HG02840 (cell line): Measurements from ENCODE around the gene ENO2.
"Not testable (repeated sequence)": the region's sequence is repeated elsewhere in the genome, so short reads cannot be mapped to it uniquely, and the experiment has no call there.

Source experiments
- ATAC-seq: cut with Tn5 transposase; IDR thresholded peaks from one replicate; pipeline ENCODE4 v1.9.1; 2021; ENCODE audit warnings: mild to moderate bottlenecking, moderate library complexity, moderate number of reproducible peaks; ENCODE audit not compliant: unreplicated experiment, low FRiP score

ENO2 gene

DNA sequence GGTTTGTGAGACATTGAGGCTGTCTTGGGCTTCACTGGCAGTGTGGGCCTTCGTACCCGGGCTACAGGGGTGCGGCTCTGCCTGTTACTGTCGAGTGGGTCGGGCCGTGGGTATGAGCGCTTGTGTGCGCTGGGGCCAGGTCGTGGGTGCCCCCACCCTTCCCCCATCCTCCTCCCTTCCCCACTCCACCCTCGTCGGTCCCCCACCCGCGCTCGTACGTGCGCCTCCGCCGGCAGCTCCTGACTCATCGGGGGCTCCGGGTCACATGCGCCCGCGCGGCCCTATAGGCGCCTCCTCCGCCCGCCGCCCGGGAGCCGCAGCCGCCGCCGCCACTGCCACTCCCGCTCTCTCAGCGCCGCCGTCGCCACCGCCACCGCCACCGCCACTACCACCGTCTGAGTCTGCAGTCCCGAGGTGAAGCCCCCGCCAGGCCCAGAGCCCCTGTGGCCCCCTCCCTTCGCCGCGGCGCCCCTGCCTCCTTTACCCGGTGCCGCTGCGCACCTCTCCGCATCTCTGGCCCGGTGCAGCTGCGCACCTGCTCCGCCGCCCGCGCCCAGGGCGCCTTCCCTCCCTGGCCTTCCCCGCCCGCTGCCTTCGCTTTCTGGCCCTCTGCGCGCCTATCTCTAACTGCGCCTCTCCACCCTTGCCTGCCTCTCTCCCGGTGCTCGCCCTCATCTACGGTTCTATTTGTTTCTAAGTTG, at the start of gene ENO2:
ENO2 (plus strand) TSS at position 335 of the 701 bp plus-strand sequence. CDS start 1,253 bp downstream, outside the sequence.
- peak; percentile 53 for ATAC-seq

DNA sequence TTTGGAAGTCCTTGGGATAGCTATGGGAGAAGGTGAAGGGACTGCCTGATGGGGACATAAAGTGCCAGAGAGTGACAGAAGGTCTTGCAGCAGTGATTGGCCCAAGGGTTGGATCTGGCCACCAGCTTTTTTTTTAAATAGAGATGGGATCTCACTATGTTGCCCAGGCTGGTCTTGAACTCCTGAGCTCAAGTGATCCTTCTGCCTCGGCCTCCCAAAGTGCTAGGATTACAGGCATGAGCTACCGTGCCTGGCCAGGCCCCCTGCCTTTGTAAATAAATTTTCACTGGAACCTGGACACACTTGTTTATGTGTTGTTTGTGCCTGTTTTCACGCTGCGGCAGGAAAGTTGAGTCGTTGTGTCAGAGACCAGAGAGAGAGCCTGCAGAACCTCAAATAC, 49.1 kb upstream of the ENO2 start:
- ATAC-seq: not testable (repeated sequence)

DNA sequence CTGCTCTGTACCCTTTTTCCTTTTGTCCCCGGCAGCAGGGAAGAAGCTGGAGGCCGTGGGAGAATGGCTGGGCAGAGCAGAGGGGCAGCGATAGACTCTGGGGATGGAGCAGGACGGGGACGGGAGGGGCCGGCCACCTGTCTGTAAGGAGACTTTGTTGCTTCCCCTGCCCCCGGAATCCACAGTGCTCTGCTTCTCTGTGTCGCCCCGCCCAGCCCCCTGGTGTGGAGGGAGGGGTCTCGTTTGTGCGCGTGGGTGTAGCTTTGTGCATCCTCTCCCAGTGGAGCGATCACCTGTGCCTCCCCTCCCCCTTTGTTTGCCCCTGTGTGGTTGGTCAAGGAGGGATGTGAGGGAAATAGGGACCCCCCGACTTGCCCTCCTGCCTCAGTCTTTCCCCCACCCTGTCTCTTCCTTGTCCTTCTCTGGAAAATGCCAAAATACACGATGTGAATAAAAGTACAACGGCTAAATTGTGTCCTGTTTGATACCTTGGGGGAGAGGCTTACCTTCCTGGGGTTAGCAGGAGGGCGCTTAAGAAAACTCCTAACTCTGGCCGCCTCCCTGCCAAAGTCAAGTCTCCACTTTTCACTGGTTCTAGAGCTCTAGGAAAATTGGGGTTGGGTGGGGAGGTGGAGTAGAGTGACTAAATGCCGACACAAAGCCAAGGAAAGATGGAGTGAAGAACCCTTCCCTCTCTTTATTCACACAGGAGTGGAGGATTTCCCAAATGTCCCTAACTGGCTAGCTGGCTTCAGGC, 48.0 kb upstream of the ENO2 start:
- no peak for ATAC-seq

DNA sequence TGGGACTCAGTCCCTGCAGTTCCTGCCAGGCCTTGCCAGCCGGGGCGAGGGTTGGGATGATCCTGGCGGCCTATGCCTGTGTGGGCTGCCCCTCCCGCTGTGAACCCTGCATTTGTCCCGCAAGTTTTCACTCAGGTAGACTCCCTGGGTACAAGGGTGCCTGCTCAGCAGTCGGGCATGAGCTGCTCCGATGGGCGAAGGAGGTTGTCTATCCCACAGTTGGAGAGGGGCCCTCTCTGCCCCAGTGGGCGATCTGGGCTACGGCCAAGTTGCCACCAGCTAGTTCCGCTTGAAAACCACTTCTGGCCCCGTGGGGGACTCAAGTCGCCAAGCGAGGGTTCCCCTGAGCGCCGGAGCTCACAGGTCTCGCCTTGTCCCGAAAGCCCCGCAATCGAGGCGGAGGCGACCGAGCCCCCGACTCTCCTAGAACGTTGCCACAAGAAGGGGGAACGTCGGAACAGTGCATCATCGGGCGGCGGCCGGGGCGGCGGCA, 47.4 kb upstream of the ENO2 start:
- ATAC-seq: peak; percentile 3

DNA sequence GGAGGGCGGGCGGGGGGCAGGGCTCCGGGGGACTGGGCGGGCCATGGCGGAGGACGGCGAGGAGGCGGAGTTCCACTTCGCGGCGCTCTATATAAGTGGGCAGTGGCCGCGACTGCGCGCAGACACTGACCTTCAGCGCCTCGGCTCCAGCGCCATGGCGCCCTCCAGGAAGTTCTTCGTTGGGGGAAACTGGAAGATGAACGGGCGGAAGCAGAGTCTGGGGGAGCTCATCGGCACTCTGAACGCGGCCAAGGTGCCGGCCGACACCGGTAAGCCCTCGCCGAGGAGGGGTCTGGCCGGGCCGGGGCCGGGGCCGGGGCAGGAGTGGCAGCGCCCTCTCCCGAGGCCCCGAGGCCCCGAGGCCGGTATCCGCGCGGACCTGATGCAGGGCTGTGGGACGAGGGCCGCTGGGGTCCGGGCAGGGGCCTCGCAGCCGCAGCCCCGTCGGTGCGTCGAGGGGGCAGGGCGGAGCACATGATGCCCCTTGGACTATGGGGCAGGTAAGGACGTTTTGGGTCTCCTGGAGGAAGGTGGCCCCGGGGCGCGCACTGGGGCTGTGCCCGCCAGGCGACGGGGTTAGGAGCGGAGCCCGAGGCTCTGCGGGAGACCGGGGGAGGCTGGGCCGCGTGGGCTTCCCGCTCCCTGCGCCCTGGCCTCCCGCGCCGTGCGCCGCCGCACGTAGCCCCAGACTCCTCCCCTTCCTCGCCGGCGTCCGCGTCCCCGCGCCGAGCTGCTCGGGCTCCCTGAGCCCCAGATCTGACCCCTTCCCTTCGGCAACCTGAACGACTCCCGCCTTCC, 46.8 kb upstream of the ENO2 start, which contains the start of gene TPI1:
TPI1 (plus strand) TSS at position 119 of the 798 bp plus-strand sequence; CDS start at position 155, 36 bp downstream.
- ATAC-seq: peak; percentile 62

DNA sequence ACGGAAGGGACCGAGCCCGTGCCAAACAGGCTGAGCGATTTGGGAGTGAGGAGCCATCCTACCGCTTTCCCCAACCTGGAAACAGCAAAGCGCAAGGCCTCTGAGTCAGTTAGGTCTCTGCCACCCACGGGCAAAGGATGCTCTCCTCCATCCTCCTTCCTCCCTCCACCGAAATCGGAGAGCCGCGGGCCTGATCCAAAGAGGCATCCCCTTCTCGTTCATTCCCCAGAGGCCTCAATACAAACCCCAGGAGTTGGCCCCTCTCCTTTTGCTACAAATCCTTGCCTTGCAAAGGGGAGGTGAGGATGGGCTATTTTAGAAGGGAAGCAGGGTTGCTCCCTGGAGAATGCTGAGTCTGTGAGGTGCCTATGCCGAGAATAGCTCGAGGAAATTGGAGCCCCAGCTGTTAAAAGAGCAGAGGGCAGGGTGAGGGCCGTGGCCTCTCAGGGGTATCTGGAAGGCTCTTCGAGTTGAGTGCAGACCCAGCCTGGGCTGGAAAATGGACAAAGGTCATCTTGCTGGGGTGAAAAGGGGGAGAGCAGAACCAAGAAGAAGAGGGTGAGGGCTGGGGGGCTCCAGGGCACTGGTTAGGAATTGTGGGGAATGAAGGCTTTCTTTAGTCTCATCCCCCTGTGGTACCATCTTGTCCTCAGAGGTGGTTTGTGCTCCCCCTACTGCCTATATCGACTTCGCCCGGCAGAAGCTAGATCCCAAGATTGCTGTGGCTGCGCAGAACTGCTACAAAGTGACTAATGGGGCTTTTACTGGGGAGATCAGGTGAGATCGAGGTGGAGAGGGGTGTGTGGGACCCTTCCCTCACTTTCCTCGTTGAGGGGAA, 46.0 kb upstream of the ENO2 start:
- no peak for ATAC-seq

DNA sequence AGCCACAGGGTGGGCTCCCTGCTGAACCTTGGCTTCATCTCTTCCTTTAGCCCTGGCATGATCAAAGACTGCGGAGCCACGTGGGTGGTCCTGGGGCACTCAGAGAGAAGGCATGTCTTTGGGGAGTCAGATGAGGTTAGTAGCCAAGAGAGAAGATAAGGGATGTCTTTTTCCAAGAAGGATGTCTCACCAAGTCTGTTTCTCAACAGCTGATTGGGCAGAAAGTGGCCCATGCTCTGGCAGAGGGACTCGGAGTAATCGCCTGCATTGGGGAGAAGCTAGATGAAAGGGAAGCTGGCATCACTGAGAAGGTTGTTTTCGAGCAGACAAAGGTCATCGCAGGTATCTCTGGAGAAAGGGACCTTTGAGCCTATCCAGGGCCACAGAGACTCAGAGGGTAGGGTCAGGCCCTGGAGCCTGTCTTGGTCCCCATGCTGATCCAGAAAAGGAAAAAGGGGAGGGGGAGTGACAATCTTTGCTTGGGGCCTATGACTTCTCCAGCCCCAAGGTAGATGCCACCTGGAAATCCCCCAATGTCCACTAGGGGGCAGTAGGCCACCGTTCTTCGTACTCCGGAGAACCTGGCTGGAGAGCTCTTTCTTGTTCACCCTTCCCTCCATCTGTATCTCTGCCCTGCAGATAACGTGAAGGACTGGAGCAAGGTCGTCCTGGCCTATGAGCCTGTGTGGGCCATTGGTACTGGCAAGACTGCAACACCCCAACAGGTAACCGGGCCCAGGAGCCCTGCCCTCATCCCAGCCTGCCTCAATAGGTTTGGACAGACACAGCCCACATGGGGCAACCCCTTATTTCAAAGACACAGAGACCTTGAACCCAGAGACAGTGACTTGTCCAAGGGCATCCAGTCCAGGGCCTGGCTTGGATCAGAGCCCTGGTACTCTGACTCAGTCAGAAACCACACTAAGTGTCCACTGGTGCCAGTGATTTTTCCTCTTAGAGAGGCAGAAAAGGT, 45.0 kb upstream of the ENO2 start:
- no peak for ATAC-seq

DNA sequence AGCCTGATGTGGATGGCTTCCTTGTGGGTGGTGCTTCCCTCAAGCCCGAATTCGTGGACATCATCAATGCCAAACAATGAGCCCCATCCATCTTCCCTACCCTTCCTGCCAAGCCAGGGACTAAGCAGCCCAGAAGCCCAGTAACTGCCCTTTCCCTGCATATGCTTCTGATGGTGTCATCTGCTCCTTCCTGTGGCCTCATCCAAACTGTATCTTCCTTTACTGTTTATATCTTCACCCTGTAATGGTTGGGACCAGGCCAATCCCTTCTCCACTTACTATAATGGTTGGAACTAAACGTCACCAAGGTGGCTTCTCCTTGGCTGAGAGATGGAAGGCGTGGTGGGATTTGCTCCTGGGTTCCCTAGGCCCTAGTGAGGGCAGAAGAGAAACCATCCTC, 44.1 kb upstream of the ENO2 start:
- not testable (repeated sequence) for ATAC-seq

DNA sequence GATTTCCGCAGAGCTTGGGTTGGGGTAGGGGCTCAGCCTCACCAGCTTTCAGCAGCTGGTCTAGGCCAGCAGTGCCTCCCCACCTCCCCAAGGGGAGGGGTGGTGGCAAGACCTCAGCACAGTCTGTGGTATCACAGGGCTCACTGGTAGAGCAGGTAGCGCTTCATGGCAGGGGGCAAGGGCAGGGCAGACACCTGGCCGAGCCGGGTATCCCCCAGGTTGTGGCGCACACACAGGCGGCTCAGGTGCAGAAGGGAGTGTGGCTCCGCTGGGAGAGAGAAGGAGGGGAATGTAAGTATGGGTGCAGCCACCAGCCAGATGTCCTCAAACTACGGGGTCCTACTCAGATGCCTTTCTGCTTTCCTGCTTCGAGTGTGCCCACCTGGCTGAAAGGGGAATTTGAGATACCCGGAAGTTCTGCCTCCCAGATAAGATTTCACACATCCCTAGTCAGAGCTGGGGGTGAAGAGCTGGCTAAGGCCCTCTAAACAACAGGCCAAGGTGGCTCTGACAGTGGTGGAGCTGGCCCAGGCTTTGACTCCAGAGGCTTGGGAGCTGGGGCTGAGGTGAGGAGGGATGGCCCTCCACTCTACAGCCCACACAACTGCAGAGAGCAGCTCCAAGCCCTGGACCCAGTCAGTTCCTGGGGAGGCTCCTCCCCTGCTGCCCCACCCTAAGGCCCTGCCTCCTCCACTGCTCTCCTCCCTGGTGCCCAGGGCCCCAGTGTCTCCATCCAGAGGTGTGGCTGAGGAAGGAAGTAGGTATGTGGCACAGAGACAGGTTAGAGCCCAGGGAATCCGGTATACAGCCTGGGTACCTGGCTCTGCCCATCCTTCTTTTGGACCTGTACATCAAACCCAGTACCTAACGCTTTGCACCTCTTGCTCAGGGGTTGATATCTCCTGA, 43.1 kb upstream of the ENO2 start:
- no peak for ATAC-seq

DNA sequence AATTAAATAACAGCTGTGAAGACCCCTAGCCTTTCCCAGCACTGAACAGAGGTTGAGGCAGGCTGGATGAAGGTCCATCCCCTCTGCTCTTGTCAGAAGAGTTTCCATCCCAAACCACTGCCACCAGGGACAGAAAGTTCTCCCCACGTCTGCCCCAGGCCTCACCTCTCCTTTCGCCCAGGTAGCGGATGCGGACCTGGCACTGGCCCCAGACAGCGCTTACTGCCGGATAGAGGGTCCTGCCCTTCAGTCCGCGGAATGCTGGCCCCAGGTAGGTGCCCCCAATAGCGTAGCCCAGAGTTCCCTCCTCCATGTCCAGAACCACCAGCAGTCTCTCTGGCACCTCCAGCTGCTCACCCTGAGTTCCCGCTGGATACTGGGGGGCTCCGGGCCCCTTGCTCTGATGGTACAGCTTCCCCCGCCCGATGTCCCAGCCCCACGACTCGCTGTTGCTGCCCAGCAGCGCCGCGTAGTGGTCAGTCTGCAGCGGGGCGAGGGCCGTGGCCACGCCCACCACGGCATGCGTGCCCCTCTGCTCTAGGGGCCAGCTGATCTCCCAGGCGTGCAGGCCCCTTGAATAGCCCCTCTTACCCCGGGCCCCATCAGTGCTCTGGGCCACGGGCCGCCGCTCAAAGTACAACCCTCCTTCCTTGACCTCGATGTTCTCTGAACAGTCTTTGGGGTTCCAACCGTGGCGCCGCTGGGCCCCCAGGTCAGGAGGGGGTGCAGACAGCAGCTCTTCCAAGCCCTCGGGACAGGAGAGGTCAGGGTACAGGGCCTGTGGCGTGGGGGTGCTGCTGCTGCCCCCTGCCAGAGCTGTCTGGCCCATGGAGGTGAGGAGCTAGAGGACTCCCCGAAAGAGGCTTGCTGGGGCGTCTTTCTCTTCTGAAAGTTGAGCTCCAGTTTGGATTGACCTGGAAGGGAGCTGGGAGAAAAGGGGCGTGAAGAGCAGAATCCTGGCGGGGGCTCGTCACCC, 42.0 kb upstream of the ENO2 start:
- ATAC-seq: no peak

DNA sequence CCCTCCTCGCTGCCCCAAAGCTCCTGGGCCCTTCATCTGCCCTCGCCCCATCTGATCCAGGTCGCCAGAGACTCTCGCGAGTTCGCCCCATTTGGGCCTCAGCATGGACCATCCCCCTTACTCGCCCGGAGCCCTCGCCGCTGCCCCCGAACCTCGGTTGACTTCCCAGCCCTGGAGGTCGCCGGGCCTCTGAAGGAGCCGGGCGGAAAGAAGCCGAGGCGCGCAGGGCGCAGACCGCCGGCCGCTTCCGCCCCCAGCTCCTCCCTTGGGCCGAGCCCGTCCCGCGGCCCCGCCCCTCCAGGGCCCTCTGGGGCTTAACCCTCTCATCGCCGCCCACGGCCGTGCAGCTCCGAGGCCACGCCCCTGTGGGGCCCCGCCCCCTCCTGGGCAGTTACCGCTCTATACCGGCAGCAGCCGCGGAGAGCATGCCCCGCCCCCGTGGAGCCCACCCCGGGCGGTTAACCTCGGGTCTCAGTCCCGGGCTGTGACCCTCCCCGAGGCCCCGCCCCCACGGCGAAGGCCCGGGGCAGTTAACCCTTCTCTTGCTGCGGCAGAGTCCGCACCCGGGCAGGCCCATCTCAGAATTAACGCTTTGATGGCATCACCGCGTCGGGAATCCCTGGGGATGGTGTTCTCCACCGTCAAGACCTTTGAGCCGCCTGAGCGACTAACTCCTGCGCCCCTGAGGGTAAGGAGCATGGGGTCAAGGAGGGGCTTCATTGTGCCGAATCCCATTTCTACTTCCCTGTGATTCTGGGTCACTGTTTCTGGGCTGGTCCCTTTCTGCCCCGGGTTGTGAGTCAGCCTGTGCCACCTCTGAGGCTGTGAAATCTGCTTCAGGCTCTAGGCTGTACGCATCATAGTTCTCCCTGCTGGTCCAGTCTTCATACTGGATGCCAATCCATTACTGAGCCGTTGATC, 41.0 kb upstream of the ENO2 start, which contains the start of gene SPSB2:
SPSB2 (minus strand) TSS at position 210 of the 921 bp plus-strand sequence. CDS start 402 bp downstream, outside the sequence.
- peak; percentile 61 for ATAC-seq

DNA sequence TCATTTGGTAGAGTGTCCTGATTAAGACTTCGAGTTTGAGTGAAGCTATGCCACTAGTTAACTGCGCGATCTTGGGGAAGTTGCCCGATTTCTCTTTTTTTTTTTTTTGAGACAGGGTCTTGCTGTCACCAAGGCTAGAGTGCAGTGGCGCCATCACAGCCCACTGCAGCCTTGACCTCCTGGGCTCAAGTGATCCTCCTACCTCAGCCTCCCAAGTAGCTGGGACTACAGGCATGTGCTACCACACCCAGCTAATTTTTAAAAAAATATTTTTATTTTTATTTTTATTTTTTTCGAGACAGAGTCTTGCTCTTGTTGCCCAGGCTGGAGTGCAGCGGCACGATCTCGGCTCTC, 40.4 kb upstream of the ENO2 start:
- not testable (repeated sequence) for ATAC-seq

DNA sequence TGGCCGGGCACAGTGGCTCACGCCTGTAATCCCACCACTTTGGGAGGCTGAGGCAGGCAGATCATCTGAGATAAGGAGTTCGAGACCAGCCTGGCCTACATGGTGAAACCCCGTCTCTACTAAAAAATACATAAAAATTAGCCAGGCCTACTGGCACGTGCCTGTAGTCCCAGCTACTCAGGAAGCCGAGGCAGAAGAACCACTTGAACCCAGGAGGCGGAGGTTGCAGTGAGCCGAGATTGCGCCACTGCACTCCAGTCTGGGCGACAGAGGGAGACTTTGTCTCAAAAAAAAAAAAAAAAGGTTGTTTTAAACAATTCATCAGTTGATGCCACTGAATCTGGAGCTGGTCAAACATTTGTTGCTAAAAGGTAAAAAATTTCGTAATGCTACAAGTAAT, 34.6 kb upstream of the ENO2 start:
- ATAC-seq: not testable (repeated sequence)

DNA sequence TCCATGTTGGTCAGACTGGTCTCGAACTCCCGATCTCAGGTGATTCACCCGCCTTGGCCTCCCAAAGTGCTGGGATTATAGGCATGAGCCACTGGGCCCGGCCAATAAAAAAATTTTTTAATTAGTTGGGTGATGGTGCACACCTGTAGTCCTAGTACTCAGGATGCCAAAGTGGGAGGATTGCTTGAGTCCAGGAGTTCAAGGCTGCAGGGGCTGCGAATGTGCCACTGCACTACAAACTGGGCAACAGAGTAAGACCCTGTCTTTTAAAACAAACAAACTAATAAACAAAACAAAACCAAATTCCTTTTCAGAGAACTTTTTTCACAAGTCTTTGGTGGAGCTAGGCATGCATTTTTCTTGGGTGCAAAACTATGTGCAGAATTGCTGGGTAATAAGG, 31.1 kb upstream of the ENO2 start:
- ATAC-seq: no peak

DNA sequence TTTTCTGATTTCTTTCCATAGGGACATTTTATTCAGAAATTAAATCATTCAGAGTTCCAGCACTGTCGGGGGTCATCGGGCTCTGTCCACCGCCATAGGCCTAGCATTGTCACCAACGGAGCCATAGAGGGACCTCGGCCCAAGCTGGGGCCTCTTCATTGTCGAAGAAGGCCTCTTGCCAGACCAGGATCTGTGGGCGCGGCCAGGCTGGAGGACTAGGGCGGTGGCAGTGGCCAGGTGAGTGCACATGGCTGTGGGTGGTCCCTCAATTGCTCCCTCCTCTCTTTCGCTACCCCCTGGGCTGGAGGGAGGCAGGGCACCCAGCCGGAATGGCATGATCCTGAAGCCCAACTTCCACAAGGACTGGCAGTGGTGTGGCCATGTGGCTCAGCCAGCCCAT, 30.7 kb upstream of the ENO2 start:
- no peak for ATAC-seq

DNA sequence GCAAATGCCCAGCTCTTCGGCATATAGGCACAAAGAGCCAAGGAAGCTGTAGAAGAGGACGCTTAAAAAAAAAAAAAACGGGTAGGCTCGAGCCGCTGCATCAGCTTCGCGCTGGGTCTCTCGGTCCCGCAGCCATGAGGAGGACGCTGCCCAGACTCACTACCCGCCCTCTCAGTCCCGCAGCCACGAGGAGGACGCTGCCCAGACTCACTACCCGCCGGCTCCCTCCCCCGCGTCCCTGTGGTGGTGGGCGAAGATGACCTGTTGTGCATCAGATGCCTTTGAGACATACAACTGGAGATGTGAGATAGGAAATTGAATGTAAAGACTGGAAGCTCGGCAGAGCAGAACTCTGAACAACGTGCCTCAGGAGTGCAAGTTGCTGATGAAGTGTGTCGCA, 29.8 kb upstream of the ENO2 start:
- ATAC-seq: no peak
